Panc1 (cell line): ENCODE measurements around the gene GABRB1.

Experiments used
- CTCF ChIP-seq: fragments of 450-650 bp; IDR thresholded peaks from 2 replicates; pipeline ENCODE4 v1.5.1; 2017; ENCODE audit warnings: mild to moderate bottlenecking
- REST ChIP-seq, 2 experiments: IDR thresholded peaks; 2 replicates each; pipeline ENCODE4 v1.6.1; 2011 to 2012; ENCODE audit warnings: low read depth in 2 of 2, control low read depth in 1 of 2, low read length in 1 of 2, mild to moderate bottlenecking in 1 of 2, moderate library complexity in 1 of 2; ENCODE audit not compliant: insufficient read depth in 1 of 2

DNA sequence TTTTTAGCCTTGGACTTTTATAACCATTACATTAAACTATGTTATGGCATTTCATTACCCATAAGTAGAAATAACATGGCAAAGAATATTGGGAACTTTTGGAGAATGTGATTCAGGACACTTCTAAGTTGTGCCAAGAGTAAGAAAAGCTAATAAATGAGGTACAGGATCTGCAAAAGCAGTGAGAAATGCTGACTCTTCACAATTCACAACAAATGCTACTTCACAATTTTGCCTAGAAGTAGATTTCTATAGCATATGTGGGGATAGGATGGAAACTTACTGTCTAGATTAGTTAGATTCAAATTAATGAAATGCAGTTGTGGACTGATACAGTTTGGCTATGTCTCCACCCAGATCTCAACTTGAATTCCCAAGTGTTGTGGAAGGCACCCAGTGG, 258.4 kb downstream of the GABRB1 start:
- TF ChIP-seq REST (IDR thresholded peaks at IDR 0.05; ENCODE audit: insufficient read depth in 1 of 2, low read depth in 2 of 2, low read length in 1 of 2) (no peak), CTCF (no peak)
